Superior temporal gyrus (tissue), 1 donor: ENCODE measurements around the gene HARS2.
A peak's percentile ranks its signal among the peaks of the same experiment; 100 is the strongest.
"Not testable (repeated sequence)": the region's sequence is repeated elsewhere in the genome, so short reads cannot be mapped to it uniquely, and the experiment has no call there.

Experiments used
- DNase-seq: peaks from one replicate; pipeline ENCODE4 v3.0.0-alpha.2; 2016; ENCODE audit errors: extremely low spot score

HARS2 gene

GRCh38 chr5:140700177-140701144 is 9.2 kb downstream of the HARS2 start, which contains the start of gene ZMAT2:
ZMAT2 (plus strand) TSS chr5:140700447; CDS start chr5:140700461, 14 bp downstream.
- DNase-seq, result peak; percentile 100

DNA sequence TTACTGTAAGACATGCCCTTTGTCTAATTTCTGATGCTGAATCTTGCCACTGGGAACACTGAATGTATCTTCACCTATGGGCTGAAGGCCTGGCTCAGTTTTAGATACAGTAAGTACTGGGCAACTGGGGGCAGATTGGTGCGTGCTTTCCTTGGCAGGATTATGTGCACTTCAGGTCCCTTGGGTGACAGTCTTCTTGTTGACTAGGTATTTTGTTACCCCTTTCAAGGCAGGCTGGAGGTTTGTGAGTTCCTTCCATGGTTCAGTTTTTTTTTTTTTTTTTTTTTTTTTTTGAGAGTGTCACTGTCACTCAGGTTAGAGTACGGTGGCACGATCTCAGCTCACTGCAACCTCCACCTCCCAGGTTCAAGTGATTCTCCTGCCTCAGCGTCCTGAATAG is 16.6 kb downstream of the HARS2 start:
- DNase-seq, result no peak

DNA sequence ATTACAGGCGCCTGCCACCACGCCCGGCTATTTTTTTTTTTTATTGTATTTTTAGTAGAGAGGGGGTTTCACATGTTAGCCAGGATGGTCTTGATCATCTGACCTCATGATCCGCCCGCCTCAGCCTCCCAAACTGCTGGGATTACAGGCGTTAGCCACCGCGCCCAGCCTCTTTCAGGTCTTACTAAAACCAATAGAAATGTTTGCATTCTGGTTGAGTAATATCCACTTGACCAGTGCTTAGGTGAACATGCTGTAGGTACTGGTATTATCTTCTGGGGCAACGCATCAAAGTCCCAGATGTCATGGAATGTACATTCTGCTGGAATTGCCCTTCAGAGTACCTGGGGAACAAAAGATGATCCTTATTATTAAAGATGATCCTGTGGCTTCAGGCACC is 17.5 kb downstream of the HARS2 start:
- DNase-seq, result not testable (repeated sequence)

DNA sequence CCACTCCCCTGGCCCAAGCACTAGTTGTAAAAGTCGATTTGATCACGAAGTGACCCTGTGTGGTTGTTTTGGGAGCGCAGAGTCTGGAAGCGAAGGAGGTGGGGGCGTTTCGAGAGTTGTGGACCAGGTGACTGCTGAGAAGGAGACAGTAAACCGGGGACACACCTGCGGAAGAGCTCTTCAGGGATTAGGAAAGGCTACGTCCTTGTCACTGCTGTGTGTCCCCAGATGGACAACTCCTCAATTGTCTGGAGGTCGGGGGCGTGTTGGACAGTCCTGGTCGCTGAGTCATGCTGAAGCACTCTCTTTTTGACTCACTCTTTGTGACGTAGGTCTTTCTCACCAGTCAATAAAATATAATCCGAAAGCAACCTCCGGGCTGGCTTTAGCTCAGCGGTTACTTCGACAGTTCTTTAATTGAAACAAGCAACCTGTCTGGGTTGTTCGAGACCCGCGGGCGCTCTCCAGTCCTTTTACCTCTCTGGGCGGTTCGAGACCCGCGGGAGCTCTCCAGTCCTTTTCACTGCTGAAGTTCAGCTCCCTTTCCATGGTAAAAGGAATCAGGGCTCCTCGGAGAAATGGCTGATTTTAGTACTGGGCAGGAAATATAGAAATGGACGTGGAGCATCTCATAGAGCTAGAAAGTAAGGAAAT is 19.8 kb downstream of the HARS2 start:
- DNase-seq, result peak; percentile 71

DNA sequence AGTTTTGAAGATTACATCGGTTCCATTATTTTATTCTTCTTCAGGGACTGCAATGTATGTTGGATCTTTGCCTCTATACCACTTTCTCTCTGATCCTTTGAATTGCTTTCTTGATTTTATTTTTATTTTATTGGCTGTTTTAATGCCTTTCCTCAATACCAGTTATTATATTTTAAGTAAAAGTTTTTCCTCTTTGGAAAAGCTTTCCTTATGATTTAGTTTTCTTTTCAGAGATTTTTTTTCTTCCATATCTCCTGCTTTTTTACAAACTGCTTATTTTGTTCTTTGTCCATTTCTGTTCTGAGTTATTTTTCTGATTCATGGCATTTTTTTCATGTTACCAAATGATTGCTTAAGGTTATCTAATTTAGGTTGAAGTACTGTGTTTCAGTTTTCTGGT is 20.5 kb downstream of the HARS2 start:
- no peak for DNase-seq

- DNase-seq, result no peak
Measured at GRCh38 chr5:140713562-140714094, 22.4 kb downstream of the HARS2 start.

DNA sequence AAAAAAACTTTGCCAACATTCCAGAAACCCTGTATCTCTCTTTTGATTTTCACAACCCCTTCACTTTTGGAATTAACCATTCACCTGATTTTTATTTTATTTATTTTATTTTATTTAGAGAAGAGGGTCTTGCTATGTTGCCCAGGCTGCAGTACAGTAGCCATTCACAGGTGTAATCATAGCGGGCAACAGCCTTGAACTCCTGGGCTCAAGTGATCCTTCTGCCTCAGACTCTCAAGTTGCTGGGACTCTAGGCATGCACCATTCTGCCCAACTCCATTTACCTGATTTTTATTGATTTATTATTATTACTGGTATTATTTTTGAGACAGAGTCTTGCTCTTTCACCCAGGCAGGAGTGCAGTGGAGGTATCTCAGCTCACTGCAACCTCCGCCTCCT is 25.0 kb downstream of the HARS2 start:
- DNase-seq, result not testable (repeated sequence)

GRCh38 chr5:140718266-140718592 is 27.0 kb downstream of the HARS2 start:
- DNase-seq, result no peak

DNA sequence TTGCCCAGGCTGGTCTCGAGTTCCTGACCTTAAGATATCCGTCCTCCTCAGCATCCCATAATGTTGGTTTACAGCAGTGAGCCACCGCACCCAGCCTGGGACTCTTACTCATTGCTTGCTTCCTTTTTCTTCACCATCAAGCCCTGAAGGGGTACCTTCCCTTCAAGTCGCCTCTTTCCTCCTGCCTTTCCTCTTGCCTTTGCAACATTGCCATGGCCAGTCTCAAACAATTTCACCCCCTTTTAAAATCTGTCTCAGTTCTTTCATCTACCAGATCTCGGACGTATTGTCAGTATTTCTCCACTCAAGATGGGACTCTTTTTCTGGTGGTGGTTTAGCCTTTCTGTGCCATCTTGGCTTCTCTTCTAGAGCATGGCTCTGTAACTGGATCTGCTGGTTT is 29.5 kb downstream of the HARS2 start:
- not testable (repeated sequence) for DNase-seq

GRCh38 chr5:140721395-140721794 is 30.1 kb downstream of the HARS2 start:
- not testable (repeated sequence) for DNase-seq

GRCh38 chr5:140725799-140726471 is 34.7 kb downstream of the HARS2 start:
- no peak for DNase-seq

- DNase-seq, result no peak
Measured at GRCh38 chr5:140733098-140733497, 41.8 kb downstream of the HARS2 start.

GRCh38 chr5:140734354-140734753 is 43.1 kb downstream of the HARS2 start:
- DNase-seq, result no peak

- DNase-seq, result no peak
Measured at GRCh38 chr5:140737486-140737885, 46.2 kb downstream of the HARS2 start.

GRCh38 chr5:140741967-140742366 is 50.7 kb downstream of the HARS2 start:
- no peak for DNase-seq
